K562 (cell line): ENCODE data around the gene BRD3OS. TPM values are rescaled to one million over a fixed set of nuclear protein-coding genes. Genes with fewer than 3 reads are reported as not detected.

ENCODE experiments used
- ATAC-seq: fragments of 200-7000 bp; cut with Tn5 transposase; 3 replicates; pipeline ENCODE4 v1.9.1; 2020; ENCODE audit warnings: moderate library complexity
- BruUV-seq: library from RNA; stranded (reverse); fragments of 400-500 nt; replicated peaks from 2 replicates; lab custom pipeline; 2021; lab: Mats Ljungman, UMichigan
- CTCF ChIA-PET: fragments of 300-600 bp; formaldehyde crosslinking; extraction: SDS; loops from one replicate; lab custom pipeline; 2021; ENCODE audit warnings: low intra/inter-chr PET ratio; lab: Yijun Ruan, JAX
- POLR2A ChIA-PET: fragments of 300-600, 350-650 bp; sonication (Branson Sonifier 250); formaldehyde crosslinking; extraction: SDS; loops from one replicate; lab custom pipeline; 2021; ENCODE audit warnings: antibody characterized with exemption, inconsistent platforms; lab: Yijun Ruan, JAX
- DNase-seq, 4 experiments: peaks; one replicate each; pipeline versions ENCODE4 v3.0.0 to v3.0.0-alpha.2; 2011 to 2018; ENCODE audit warnings: low spot score in 3 of 4, mixed read lengths in 3 of 4; ENCODE audit errors: extremely low read depth in 1 of 4
- FAIRE-seq: peaks from 2 replicates; lab custom pipeline; 2011; peaks lifted over from hg19 to GRCh38; lab: Jason Lieb, UNC
- H2AFZ ChIP-seq: 2 replicates; pipeline ENCODE4 v1.6.0; 2011; ENCODE audit warnings: low read depth, low read length, control low read depth, inconsistent platforms
- H3K27ac ChIP-seq: fragments of 200-600 bp; 3 replicates; pipeline ENCODE4 v1.8.0; 2011; ENCODE audit warnings: low read depth, mild to moderate bottlenecking, control low read depth, inconsistent platforms, low read length, moderate library complexity, mixed read lengths; ENCODE audit errors: extremely low read depth
- H3K27me3 ChIP-seq, 2 experiments: fragments of 300-600 bp in 1 of 2; 2 replicates in 1 of 2; 3 replicates in 1 of 2; pipeline versions ENCODE4 v1.6.0 to v1.8.0; 2011; ENCODE audit warnings: inconsistent platforms in 2 of 2, low read length in 2 of 2, mild to moderate bottlenecking in 1 of 2, mixed read lengths in 1 of 2, moderate library complexity in 1 of 2; ENCODE audit not compliant: control insufficient read depth in 2 of 2, insufficient read depth in 2 of 2
- H3K36me3 ChIP-seq: fragments of 300-600 bp; 3 replicates; pipeline ENCODE4 v1.8.0; 2011; ENCODE audit warnings: mild to moderate bottlenecking, low read length, inconsistent platforms; ENCODE audit not compliant: control insufficient read depth, insufficient read depth
- H3K4me1 ChIP-seq, 2 experiments: fragments of 200-600 bp in 1 of 2; replicated peaks in 1 of 2; 2 replicates in 1 of 2; 3 replicates in 1 of 2; pipeline versions ENCODE4 v1.5.1 to v1.8.0; 2011; ENCODE audit warnings: inconsistent platforms in 2 of 2, low read length in 2 of 2, mild to moderate bottlenecking in 1 of 2, mixed read lengths in 1 of 2, moderate library complexity in 1 of 2; ENCODE audit not compliant: control insufficient read depth in 2 of 2, insufficient read depth in 2 of 2
- H3K4me2 ChIP-seq: 2 replicates; pipeline ENCODE4 v1.6.1; 2011; ENCODE audit warnings: low read length, control low read depth, inconsistent platforms, mixed read lengths; ENCODE audit not compliant: insufficient read depth
- H3K4me3 ChIP-seq: fragments of 200-600 bp; sonication (generic), shearing (Covaris generic); 2 replicates; pipeline ENCODE4 v1.5.1; 2016; ENCODE audit warnings: control low read depth, inconsistent platforms
- H3K79me2 ChIP-seq: fragments of 200-600 bp; 3 replicates; pipeline ENCODE4 v1.8.0; 2011; ENCODE audit warnings: low read length, inconsistent platforms; ENCODE audit not compliant: control insufficient read depth, insufficient read depth
- H3K9ac ChIP-seq, 2 experiments: 2 replicates each; pipeline versions ENCODE4 v1.6.0 to v1.6.1; 2011; ENCODE audit warnings: low read depth in 2 of 2, low read length in 2 of 2, control low read depth in 1 of 2, inconsistent platforms in 1 of 2, mild to moderate bottlenecking in 1 of 2, mixed read lengths in 1 of 2; ENCODE audit not compliant: insufficient read depth in 1 of 2
- H3K9me1 ChIP-seq: one replicate; pipeline ENCODE4 v1.6.0; 2011; ENCODE audit warnings: inconsistent platforms, mild to moderate bottlenecking, low read length, moderate library complexity; ENCODE audit not compliant: control insufficient read depth, insufficient read depth
- H3K9me3 ChIP-seq: replicated peaks from 2 replicates; pipeline ENCODE4 v1.5.1; 2011; ENCODE audit warnings: low read depth, low read length, inconsistent platforms; ENCODE audit not compliant: control insufficient read depth, insufficient read depth
- H4K20me1 ChIP-seq: replicated peaks from 2 replicates; pipeline ENCODE4 v1.6.1; 2011; ENCODE audit warnings: low read length, inconsistent platforms, mixed read lengths; ENCODE audit not compliant: control insufficient read depth, insufficient read depth
- BDP1 ChIP-seq: IDR thresholded peaks from 3 replicates; pipeline ENCODE4 v1.6.1; 2011; ENCODE audit not compliant: insufficient read length, insufficient read depth
- ESRRA ChIP-seq: fragments of 450-650 bp; IDR thresholded peaks from 2 replicates; pipeline ENCODE4 v1.6.1; 2014; ENCODE audit warnings: low read depth, mild to moderate bottlenecking, moderate library complexity, borderline replicate concordance
- HDAC3 ChIP-seq: fragments of 450-650 bp; IDR thresholded peaks from 2 replicates; pipeline ENCODE4 v1.6.1; 2018; ENCODE audit warnings: borderline replicate concordance, mild to moderate bottlenecking, moderate library complexity; ENCODE audit not compliant: partially characterized antibody
- MBD2 ChIP-seq: sonication (generic); IDR thresholded peaks from 2 replicates; pipeline ENCODE4 v1.6.1; 2016; ENCODE audit warnings: low read depth, borderline replicate concordance
- NCOA4 ChIP-seq: fragments of 450-650 bp; IDR thresholded peaks from 2 replicates; pipeline ENCODE4 v1.6.1; 2018; ENCODE audit warnings: mild to moderate bottlenecking; ENCODE audit not compliant: partially characterized antibody
- NFRKB ChIP-seq: fragments of 450-650 bp; IDR thresholded peaks from 2 replicates; pipeline ENCODE4 v1.6.1; 2016; ENCODE audit warnings: low read depth
- PTRF ChIP-seq: fragments of 450-650 bp; IDR thresholded peaks from 2 replicates; pipeline ENCODE4 v1.6.1; 2016; ENCODE audit warnings: mild to moderate bottlenecking, missing genetic modification characterization, missing compliant biosample characterization
- SMARCA5 ChIP-seq: fragments of 450-650 bp; IDR thresholded peaks from 2 replicates; pipeline ENCODE4 v1.6.1; 2016
- ZNF316 ChIP-seq: fragments of 450-650 bp; IDR thresholded peaks from 2 replicates; pipeline ENCODE4 v1.6.1; 2016
- ZNF445 ChIP-seq: fragments of 250-450 bp; sonication (Bioruptor Pico); IDR thresholded peaks from 2 replicates; pipeline ENCODE4 v1.4.0; 2020; ENCODE audit warnings: low read depth, mild to moderate bottlenecking, moderate library complexity
- WGBS: fragments of 100-300 bp; shearing (Covaris generic); methylation state at CpG from one replicate; pipeline ENCODE4 v1.1.6; 2016; ENCODE audit warnings: low coverage, mixed read lengths; ENCODE audit not compliant: insufficient coverage; ENCODE audit errors: missing lambda C conversion rate; 5-methylcytosine and 5-hydroxymethylcytosine counted together
- in situ Hi-C: fragments of 300-500 bp; cut with MboI; formaldehyde crosslinking; loops from 4 replicates; pipeline ENCODE4 v1.15.0; 2018; ENCODE audit warnings: inconsistent platforms, mixed read lengths
- intact Hi-C: fragments of 100-400 bp; cut with micrococcal nuclease; formaldehyde crosslinking; loops from 2 replicates; pipeline ENCODE4 v1.14.2; 2022
- polyA plus RNA-seq, 8 experiments: library from polyadenylated mRNA; depleted of rRNA in 4 of 8; stranded (reverse) in 5 of 8; unstranded in 3 of 8; fragments of >200 nt; fragmentation: Nextera tagmentation in 2 of 8; fragmentation: Illumina TruSeq in 1 of 8; extraction: Ambion mirVana in 2 of 8; extraction: Trizol in 1 of 8; gene quantifications; 2 replicates each; pipeline versions ENCODE4 v1.2.1 to v1.2.3, GENCODE V29; 2011 to 2014; ENCODE audit warnings: inconsistent platforms in 1 of 8, missing spikeins in 1 of 8
- total RNA-seq, 7 experiments: library from RNA; depleted of rRNA in 6 of 7; stranded (reverse); fragments of >200 nt in 6 of 7; fragmentation: Illumina TruSeq in 2 of 7; extraction: Trizol in 2 of 7; gene quantifications; 2 replicates each; pipeline versions ENCODE4 v1.2.1 to v1.2.3, GENCODE V29; 2011 to 2021; ENCODE audit warnings: low replicate concordance in 1 of 7
- TF ChIP-seq, protein P1 (sequence below): fragments of 450-650 bp; formaldehyde crosslinking; IDR thresholded peaks from 2 replicates; pipeline ENCODE4 v1.4.0; 2022; ENCODE audit warnings: missing genetic modification characterization
- TF ChIP-seq, protein P2 (sequence below): fragments of 200-600 bp; sonication (generic); IDR thresholded peaks from one replicate; pipeline ENCODE4 v1.6.1; 2012; ENCODE audit warnings: mild to moderate bottlenecking, low read depth, low read length, inconsistent platforms

Gene BRD3OS
- total and polyA plus RNA-seq, 9 of the 15 experiments (the other 6 are each of a cell fraction or from before 2014, with no cell fraction given): 1.1 to 8.7 (median 5.9) TPM

DNA sequence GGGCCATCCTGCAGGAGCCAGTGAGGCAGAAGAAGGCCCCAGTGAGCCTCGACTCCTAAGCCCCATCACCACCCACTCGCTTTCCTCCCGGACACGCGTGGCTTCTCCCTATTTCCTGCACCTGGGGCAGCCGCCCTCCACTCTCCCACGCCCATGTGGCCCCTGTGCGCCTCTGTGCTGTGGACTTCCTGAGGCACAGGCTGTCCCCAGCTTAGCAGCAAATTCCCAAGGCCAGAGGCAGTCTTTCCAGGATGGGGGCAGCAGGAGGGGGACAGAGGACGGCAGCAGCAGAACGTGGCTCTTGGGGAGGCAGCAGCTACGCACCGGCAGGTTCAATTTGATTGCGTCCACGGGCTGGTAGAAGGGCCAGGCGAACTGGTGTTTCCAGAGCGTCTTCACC is 27.7 kb downstream of the BRD3OS start:
- H3K4me3 ChIP-seq: no peak overlapping the region
- BruUV-seq: no TSS peak
- ChIA-PET POLR2A (no interaction called here), CTCF (no interaction called here)
- FAIRE-seq (no peak), ATAC-seq (no peak), DNase-seq (no peak)
- H3K79me2 ChIP-seq: peaks cover 18% of the 10 kb centered on the region
- no peak overlapping the region for H3K4me2 ChIP-seq
- no peak overlapping the region for H3K27ac ChIP-seq
- peaks cover 0 to 56% of the 10 kb centered on the region in 2 experiments; a peak in 2 of 5 replicates for H3K4me1 ChIP-seq
- in situ Hi-C loops: no loop called here
- no peaks in the 10 kb centered on the region for H3K27me3 ChIP-seq
- no peaks in the 10 kb centered on the region for H3K9me3 ChIP-seq
- intact Hi-C loops: no loop called here
- no peak overlapping the region for H2AFZ ChIP-seq
- H3K9ac ChIP-seq: no peak overlapping the region; a peak in 1 of 4 replicates
- H3K36me3 ChIP-seq: peaks cover 45% of the 10 kb centered on the region; the same call in 1 of the 3 replicates
- peaks cover 13% of the 10 kb centered on the region; the same call in 1 of the 2 replicates for H4K20me1 ChIP-seq
- 92% methylated on average over 16 of the region's 16 CpGs for WGBS
- no peaks in the 10 kb centered on the region for H3K9me1 ChIP-seq
- no peak for TF ChIP-seq NCOA4
- no peak for TF ChIP-seq BDP1
- TF ChIP-seq PTRF: no peak
- TF ChIP-seq, protein P1, sequence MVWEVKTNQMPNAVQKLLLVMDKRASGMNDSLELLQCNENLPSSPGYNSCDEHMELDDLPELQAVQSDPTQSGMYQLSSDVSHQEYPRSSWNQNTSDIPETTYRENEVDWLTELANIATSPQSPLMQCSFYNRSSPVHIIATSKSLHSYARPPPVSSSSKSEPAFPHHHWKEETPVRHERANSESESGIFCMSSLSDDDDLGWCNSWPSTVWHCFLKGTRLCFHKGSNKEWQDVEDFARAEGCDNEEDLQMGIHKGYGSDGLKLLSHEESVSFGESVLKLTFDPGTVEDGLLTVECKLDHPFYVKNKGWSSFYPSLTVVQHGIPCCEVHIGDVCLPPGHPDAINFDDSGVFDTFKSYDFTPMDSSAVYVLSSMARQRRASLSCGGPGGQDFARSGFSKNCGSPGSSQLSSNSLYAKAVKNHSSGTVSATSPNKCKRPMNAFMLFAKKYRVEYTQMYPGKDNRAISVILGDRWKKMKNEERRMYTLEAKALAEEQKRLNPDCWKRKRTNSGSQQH (CRISPR knock-in tag): no peak
- TF ChIP-seq ZNF445 (CRISPR knock-in tag): no peak
- TF ChIP-seq ZNF316: no peak
- TF ChIP-seq, protein P2, sequence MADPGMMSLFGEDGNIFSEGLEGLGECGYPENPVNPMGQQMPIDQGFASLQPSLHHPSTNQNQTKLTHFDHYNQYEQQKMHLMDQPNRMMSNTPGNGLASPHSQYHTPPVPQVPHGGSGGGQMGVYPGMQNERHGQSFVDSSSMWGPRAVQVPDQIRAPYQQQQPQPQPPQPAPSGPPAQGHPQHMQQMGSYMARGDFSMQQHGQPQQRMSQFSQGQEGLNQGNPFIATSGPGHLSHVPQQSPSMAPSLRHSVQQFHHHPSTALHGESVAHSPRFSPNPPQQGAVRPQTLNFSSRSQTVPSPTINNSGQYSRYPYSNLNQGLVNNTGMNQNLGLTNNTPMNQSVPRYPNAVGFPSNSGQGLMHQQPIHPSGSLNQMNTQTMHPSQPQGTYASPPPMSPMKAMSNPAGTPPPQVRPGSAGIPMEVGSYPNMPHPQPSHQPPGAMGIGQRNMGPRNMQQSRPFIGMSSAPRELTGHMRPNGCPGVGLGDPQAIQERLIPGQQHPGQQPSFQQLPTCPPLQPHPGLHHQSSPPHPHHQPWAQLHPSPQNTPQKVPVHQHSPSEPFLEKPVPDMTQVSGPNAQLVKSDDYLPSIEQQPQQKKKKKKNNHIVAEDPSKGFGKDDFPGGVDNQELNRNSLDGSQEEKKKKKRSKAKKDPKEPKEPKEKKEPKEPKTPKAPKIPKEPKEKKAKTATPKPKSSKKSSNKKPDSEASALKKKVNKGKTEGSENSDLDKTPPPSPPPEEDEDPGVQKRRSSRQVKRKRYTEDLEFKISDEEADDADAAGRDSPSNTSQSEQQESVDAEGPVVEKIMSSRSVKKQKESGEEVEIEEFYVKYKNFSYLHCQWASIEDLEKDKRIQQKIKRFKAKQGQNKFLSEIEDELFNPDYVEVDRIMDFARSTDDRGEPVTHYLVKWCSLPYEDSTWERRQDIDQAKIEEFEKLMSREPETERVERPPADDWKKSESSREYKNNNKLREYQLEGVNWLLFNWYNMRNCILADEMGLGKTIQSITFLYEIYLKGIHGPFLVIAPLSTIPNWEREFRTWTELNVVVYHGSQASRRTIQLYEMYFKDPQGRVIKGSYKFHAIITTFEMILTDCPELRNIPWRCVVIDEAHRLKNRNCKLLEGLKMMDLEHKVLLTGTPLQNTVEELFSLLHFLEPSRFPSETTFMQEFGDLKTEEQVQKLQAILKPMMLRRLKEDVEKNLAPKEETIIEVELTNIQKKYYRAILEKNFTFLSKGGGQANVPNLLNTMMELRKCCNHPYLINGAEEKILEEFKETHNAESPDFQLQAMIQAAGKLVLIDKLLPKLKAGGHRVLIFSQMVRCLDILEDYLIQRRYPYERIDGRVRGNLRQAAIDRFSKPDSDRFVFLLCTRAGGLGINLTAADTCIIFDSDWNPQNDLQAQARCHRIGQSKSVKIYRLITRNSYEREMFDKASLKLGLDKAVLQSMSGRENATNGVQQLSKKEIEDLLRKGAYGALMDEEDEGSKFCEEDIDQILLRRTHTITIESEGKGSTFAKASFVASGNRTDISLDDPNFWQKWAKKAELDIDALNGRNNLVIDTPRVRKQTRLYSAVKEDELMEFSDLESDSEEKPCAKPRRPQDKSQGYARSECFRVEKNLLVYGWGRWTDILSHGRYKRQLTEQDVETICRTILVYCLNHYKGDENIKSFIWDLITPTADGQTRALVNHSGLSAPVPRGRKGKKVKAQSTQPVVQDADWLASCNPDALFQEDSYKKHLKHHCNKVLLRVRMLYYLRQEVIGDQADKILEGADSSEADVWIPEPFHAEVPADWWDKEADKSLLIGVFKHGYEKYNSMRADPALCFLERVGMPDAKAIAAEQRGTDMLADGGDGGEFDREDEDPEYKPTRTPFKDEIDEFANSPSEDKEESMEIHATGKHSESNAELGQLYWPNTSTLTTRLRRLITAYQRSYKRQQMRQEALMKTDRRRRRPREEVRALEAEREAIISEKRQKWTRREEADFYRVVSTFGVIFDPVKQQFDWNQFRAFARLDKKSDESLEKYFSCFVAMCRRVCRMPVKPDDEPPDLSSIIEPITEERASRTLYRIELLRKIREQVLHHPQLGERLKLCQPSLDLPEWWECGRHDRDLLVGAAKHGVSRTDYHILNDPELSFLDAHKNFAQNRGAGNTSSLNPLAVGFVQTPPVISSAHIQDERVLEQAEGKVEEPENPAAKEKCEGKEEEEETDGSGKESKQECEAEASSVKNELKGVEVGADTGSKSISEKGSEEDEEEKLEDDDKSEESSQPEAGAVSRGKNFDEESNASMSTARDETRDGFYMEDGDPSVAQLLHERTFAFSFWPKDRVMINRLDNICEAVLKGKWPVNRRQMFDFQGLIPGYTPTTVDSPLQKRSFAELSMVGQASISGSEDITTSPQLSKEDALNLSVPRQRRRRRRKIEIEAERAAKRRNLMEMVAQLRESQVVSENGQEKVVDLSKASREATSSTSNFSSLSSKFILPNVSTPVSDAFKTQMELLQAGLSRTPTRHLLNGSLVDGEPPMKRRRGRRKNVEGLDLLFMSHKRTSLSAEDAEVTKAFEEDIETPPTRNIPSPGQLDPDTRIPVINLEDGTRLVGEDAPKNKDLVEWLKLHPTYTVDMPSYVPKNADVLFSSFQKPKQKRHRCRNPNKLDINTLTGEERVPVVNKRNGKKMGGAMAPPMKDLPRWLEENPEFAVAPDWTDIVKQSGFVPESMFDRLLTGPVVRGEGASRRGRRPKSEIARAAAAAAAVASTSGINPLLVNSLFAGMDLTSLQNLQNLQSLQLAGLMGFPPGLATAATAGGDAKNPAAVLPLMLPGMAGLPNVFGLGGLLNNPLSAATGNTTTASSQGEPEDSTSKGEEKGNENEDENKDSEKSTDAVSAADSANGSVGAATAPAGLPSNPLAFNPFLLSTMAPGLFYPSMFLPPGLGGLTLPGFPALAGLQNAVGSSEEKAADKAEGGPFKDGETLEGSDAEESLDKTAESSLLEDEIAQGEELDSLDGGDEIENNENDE: no peak
- TF ChIP-seq HDAC3: no peak
- TF ChIP-seq NFRKB: no peak
- no peak for TF ChIP-seq MBD2
- no peak for TF ChIP-seq SMARCA5
- TF ChIP-seq ESRRA: no peak
